PFSK-1 (cell line): Measurements from ENCODE around the gene CDHR2.

Source experiments
- FOXP2 ChIP-seq: optimal IDR thresholded peaks from 2 replicates; pipeline ENCODE3; 2011; ENCODE audit warnings: borderline replicate concordance, control low read depth, inconsistent platforms; ENCODE audit not compliant: insufficient read depth; ENCODE audit errors: extremely low read length, extremely low read depth
- POLR2AphosphoS5 ChIP-seq: IDR thresholded peaks from 2 replicates; pipeline ENCODE4 v1.6.1; 2012; ENCODE audit warnings: low read depth, mild to moderate bottlenecking, control low read depth, low read length, moderate library complexity
- SIN3A ChIP-seq: IDR thresholded peaks from 2 replicates; pipeline ENCODE4 v1.6.1; 2012; ENCODE audit warnings: mild to moderate bottlenecking, low read length, moderate library complexity, borderline replicate concordance; ENCODE audit not compliant: insufficient read depth
- TAF1 ChIP-seq: IDR thresholded peaks from 2 replicates; pipeline ENCODE4 v1.6.1; 2012; ENCODE audit warnings: low read length, control low read depth, borderline replicate concordance; ENCODE audit not compliant: insufficient read depth
- TF ChIP-seq, protein P1 (sequence below), 2 experiments: IDR thresholded peaks; 2 replicates each; pipeline versions ENCODE4 v1.6.1 to v1.8.0; 2011 to 2012; ENCODE audit warnings: low read depth in 2 of 2, low read length in 2 of 2, control low read depth in 1 of 2, inconsistent platforms in 1 of 2, mild to moderate bottlenecking in 1 of 2, moderate library complexity in 1 of 2; ENCODE audit not compliant: insufficient read depth in 1 of 2

Gene CDHR2

DNA sequence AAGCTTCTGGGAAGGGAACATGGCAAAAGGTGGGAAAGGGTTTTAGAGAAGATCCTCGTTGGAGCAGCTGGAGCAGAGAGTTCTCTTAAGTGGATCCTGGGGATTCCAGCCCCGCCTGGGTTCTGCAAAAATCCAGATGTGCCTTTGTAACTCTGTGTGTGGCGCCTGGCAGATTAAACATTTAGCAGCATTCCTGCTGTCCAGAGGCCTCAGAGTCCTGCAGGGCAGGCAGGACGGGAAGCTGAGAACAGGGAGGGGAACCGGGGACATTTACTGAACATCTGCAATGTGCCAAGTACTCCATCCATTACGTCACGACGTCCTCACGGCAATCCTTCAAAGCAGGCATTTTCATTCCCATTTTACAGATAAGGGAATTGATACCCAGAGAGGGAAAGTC is 87.3 kb downstream of the CDHR2 start:
- TF ChIP-seq FOXP2 (no peak), POLR2AphosphoS5 (no peak), TAF1 (no peak), SIN3A (no peak)
- TF ChIP-seq, protein P1, sequence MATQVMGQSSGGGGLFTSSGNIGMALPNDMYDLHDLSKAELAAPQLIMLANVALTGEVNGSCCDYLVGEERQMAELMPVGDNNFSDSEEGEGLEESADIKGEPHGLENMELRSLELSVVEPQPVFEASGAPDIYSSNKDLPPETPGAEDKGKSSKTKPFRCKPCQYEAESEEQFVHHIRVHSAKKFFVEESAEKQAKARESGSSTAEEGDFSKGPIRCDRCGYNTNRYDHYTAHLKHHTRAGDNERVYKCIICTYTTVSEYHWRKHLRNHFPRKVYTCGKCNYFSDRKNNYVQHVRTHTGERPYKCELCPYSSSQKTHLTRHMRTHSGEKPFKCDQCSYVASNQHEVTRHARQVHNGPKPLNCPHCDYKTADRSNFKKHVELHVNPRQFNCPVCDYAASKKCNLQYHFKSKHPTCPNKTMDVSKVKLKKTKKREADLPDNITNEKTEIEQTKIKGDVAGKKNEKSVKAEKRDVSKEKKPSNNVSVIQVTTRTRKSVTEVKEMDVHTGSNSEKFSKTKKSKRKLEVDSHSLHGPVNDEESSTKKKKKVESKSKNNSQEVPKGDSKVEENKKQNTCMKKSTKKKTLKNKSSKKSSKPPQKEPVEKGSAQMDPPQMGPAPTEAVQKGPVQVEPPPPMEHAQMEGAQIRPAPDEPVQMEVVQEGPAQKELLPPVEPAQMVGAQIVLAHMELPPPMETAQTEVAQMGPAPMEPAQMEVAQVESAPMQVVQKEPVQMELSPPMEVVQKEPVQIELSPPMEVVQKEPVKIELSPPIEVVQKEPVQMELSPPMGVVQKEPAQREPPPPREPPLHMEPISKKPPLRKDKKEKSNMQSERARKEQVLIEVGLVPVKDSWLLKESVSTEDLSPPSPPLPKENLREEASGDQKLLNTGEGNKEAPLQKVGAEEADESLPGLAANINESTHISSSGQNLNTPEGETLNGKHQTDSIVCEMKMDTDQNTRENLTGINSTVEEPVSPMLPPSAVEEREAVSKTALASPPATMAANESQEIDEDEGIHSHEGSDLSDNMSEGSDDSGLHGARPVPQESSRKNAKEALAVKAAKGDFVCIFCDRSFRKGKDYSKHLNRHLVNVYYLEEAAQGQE (IDR thresholded peaks at IDR 0.05; ENCODE audit: insufficient read depth in 1 of 2, low read depth in 2 of 2, low read length in 2 of 2) = no peak

DNA sequence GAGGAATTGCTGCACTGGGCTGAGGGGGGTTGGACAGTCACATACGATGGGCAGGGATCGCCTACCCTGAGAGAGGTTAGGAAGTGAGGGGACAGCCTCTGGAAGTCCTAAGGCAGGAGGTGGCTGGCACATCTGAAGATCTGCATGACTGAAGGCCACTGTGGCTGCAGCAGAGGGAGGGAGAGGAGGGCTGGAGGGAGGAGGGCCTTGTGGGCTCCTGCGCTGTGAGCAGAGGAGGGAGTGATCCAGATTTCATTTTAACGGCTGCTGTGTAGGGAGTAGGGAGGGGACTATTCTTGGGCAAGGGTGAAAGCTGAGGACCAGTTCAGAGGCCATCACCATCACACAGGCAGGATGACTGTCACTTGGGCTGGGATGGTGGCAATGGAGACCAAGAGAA is 88.4 kb downstream of the CDHR2 start:
- TF ChIP-seq FOXP2 (no peak), POLR2AphosphoS5 (no peak), TAF1 (no peak), SIN3A (no peak)

DNA sequence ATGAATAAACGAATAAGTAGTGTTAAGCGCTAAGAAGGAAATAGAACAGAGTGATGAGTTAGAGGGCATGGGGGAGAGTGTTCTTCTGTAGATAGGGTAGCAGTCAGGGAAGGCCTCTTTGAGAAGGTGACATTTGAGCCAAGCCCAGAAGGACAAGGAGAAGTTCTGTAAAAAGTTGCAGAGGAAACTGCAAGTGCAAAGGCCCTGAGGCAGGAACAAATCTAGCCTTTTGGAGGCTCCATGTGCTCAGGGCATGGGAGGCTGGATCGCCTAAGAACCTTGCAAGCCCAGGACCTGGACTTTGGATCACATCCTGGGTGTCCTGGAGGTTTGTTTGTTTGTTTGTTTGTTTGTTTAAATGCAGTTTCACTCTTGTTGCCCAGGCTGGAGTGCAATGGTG is 89.3 kb downstream of the CDHR2 start:
- TF ChIP-seq SIN3A (no peak), FOXP2 (no peak), TAF1 (no peak), POLR2AphosphoS5 (no peak)
- TF ChIP-seq, protein P1 (IDR thresholded peaks at IDR 0.05; ENCODE audit: insufficient read depth in 1 of 2, low read depth in 2 of 2, low read length in 2 of 2) = no peak

DNA sequence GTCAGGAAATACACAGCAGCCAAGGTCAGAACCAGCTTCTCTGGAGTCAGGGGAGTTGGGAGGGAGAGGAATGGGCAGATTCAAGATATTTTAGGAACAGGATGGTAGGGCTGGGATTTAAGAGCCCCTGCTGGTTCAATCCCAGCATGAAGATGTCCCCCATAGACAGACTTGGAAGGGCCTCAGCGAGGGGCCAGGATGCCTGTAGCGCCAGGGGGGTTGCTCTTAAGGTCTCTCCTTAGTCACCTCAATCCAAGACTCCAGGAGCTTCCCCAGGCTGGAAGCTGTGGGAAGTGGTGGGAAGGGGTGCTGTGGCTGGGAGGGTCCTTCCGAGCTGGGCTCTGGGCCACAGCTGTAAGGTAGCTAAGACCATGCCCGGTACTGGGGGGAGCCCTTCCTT is 90.1 kb downstream of the CDHR2 start:
- TF ChIP-seq SIN3A (no peak), FOXP2 (no peak), TAF1 (no peak), POLR2AphosphoS5 (no peak)
- TF ChIP-seq, protein P1 (IDR thresholded peaks at IDR 0.05; ENCODE audit: insufficient read depth in 1 of 2, low read depth in 2 of 2, low read length in 2 of 2) = no peak

DNA sequence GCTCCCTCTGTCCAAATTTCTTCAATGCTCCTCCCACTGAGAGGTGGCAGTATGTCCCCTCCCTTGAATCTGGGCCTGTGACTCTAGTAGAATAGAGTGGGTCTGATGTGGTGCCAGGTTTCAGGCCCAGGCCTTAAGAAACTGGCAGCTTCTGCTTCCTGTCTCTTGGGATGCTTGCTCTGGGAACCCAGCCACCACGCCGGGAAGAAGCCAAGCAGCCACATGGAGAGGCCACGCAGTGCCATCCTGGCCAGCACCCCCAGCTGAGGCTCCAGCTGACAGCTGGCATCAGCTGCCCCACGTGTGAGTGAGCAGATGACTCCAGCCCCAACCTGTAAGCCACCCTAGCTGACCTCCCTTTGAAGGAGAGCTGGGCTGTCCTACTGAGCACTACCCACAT is 90.8 kb downstream of the CDHR2 start:
- TF ChIP-seq POLR2AphosphoS5 (no peak), TAF1 (no peak), FOXP2 (no peak), SIN3A (no peak)
- TF ChIP-seq, protein P1 (IDR thresholded peaks at IDR 0.05; ENCODE audit: insufficient read depth in 1 of 2, low read depth in 2 of 2, low read length in 2 of 2) = no peak
